GM19372 (cell line): ENCODE results near the gene STX1B.
"Not testable (repeated sequence)": the region's sequence is repeated elsewhere in the genome, so short reads cannot be mapped to it uniquely, and the experiment has no call there.

Source experiments
- ATAC-seq: cut with Tn5 transposase; IDR thresholded peaks from one replicate; pipeline ENCODE4 v1.9.1; 2021; ENCODE audit warnings: mild to moderate bottlenecking, low read depth, moderate library complexity; ENCODE audit not compliant: unreplicated experiment

STX1B gene

GRCh38 chr16:31016018-31016417 is 5.6 kb upstream of the STX1B start:
- ATAC-seq: no peak

DNA sequence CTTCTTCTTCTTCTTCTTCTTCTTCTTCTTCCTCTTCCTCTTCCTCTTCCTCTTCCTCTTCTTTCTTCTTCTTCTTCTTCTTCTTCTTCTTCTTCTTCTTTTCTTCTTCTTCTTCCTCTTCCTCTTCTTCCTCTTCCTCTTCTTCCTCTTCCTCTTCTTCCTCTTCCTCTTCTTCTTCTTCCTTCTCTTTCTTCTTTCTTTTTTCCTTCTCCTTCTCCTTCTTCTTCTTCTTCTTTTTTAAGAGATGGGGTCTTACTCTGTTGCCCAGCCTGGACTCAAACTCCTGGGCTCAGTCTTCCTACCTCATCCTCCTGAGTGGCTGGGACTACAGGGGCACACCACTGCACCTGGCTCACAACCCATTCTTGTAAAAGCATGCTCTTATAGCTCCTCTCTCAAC is 2.9 kb upstream of the STX1B start:
- ATAC-seq: not testable (repeated sequence)

- not testable (repeated sequence) for ATAC-seq
Observed at GRCh38 chr16:31011815-31012214, 1.4 kb upstream of the STX1B start.

GRCh38 chr16:31009894-31010584 is 399 bp downstream of the STX1B start:
- no peak for ATAC-seq

DNA sequence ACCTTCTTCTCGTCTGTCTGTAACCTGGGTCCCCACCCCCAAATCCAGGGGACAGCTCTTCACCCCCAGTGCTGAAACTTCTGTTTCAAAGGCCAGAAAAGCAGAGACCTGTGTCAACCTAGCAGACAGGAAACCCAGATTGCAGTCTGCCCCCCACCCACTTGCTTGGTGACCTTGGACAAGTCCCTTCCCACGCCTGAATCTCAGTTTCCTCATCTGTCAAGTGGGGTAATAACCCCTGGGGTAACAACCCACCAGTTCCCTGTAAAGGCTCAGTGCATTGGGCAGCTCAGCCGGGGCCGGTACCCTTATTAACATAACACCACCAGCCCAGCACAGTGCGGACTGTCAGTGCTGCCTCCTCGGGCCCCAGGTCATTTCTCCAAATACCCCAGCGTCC is 1.3 kb downstream of the STX1B start:
- ATAC-seq: no peak

- no peak for ATAC-seq
Observed at GRCh38 chr16:31008551-31008950, 1.9 kb downstream of the STX1B start.

GRCh38 chr16:31008149-31008548 is 2.3 kb downstream of the STX1B start:
- no peak for ATAC-seq

- no peak for ATAC-seq
Observed at GRCh38 chr16:31007684-31008083, 2.8 kb downstream of the STX1B start.

- no peak for ATAC-seq
Observed at GRCh38 chr16:31006589-31006988, 3.8 kb downstream of the STX1B start.

- no peak for ATAC-seq
Observed at GRCh38 chr16:31006086-31006385, 4.4 kb downstream of the STX1B start.

GRCh38 chr16:31005350-31006085 is 4.9 kb downstream of the STX1B start:
- ATAC-seq: no peak

DNA sequence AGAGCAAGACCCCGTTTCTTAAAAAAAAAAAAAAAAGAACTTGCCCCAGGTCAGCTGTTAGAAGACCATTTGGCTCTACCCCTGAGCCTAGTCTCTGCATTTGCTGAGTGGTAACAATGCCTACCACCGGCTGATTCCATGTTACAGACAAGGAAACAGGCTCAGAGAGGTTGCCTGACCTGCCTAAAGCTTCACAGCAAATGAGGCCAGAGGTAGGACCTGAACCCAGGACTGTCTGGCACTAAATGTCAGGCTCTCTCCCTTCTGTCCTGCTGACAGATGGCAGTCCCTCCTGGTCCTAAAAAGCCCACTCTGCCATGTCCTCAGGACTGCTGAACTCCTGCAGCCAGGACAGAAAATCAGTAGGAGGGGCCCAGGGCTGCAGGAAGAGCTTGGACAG is 5.8 kb downstream of the STX1B start:
- no peak for ATAC-seq

- ATAC-seq: no peak
Observed at GRCh38 chr16:31003744-31004143, 6.7 kb downstream of the STX1B start.

DNA sequence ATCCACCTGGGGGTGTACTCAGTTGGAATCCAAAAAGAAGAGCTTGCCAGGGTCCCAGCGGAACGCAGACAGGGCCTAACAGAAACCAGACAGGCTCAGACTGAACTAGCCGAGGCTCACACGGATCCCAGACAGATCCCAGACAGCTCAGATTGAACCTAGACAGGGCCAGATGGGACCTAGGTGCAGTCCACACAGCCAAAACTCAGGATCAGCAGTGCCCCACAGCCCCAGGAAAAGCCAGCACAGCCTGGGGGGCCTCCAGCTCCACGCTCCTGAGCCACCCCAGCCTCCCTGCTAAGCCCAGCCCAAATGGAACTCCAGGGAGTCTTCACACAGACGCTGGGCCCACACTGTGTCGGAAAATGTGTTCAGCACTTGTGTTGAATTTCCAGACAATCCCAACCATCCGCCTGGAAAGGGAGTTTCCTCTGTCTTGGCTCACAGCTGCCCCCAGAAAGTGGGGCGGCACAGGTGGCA is 7.5 kb downstream of the STX1B start:
- no peak for ATAC-seq

GRCh38 chr16:31002250-31002700 is 8.2 kb downstream of the STX1B start:
- no peak for ATAC-seq

DNA sequence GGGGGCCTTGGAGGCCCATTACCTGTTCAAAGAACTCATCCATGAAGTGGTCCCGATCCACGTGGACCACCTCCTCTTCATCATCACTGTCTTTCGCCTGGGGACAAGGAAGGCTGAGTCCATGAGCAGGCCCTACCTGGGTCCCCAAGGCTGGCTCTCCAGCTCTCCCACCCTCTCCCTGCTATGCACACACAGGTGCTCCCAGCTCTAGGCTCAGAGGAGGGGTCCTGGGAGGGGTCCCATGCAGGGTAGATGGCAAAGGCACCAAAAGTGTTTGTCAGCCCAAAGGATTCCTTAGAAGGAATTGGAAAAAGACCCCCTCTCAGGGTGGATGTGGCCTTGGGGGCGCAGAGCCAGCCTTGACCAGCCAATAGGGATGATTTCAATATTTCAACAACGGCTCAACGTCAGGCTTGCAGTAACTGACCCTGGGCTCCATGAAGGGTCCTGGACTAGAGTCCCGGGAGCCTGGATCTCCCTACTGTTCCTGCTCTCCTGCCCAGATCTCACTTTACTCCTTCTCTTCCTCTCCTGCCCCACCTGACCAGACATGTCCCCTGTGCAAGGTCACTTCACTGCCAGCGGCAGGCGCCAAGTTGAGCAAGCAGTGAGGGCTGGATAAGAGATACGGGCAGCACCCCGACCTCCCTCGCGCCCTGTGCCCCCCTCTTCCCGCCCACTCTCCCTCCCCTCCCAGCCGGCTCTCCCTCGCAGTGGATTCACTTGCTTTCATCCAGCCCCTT is 8.8 kb downstream of the STX1B start:
- no peak for ATAC-seq

- no peak for ATAC-seq
Observed at GRCh38 chr16:31000671-31001382, 9.6 kb downstream of the STX1B start.

DNA sequence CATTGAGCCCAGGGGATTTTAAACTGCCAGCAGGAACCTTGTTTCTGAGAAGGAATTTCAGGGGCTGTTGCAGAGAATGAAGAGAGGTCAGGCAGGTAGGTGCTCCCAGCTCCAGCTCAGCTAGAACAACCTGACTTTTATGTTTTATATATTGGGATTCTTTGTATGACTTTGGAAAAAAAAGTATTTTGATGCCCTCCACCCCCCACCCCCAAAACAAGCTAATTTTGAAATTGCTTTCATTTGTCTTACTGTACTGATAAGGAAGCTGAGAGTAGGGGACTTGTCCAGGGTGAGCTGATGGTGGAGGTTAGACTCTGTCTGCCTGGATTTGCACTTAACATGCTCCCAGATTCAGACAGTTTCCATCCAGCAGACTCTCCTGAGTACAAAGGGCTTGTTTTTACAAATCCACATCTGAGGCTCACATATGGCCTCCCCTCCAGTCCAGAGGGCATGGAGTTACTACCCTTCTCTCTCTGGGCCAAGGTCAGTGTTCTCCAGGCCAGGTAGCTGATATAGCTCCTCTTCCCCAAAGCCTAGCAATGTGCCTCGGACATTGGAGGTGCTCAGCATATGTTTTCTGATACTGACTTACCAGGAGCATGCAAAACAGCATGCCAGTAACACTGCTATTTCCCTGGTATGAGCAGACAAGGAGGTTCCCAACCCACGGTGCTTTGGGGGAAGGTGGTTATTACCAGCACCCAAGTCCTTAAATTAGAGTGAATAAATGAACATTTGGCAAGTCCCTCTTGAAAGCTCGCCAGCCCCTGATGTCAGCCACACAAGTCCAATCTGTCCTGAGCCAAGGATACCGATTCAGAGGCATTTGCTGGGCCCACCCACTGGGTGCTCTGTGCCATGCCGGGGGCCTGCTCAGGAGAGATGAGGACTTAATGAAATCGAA is 11.3 kb downstream of the STX1B start:
- no peak for ATAC-seq

- ATAC-seq: no peak
Observed at GRCh38 chr16:30997725-30998711, 12.4 kb downstream of the STX1B start.
